Colon (tissue), 2 donors: ENCODE data around the gene LNX1.
"Not testable (repeated sequence)": the region's sequence is repeated elsewhere in the genome, so short reads cannot be mapped to it uniquely, and the experiment has no call there.

Experiments
- FAIRE-seq: peaks from 2 replicates; lab custom pipeline; 2012; peaks lifted over from hg19 to GRCh38; lab: Jason Lieb, UNC
- donor health status: control.
- donor health status: control.

Gene LNX1

GRCh38 chr4:53463340-53463739 lies 127.9 kb downstream of the LNX1 start:
- no peak for FAIRE-seq

- FAIRE-seq: no peak
These were observed 130.0 kb downstream of the LNX1 start for GRCh38 chr4:53461244-53461643.

DNA sequence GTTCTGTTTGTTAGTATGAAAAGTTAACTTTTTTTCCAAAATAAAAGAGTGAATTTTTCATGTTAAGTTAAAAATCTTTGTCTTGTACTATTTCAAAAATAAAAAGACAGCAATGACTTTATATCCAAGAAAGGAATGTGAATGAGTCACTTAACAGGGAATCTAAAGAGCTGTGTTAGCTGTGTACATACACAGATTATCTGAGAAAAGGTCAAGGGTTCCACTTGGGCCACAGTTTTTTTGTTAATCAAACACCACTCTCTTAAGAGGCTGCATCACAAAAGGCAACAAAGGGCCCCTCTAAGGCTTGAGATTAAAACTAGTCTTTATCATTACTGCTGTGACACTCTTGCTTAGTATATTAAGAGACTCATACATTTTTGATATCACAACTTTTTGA lies 131.7 kb downstream of the LNX1 start:
- no peak for FAIRE-seq

DNA sequence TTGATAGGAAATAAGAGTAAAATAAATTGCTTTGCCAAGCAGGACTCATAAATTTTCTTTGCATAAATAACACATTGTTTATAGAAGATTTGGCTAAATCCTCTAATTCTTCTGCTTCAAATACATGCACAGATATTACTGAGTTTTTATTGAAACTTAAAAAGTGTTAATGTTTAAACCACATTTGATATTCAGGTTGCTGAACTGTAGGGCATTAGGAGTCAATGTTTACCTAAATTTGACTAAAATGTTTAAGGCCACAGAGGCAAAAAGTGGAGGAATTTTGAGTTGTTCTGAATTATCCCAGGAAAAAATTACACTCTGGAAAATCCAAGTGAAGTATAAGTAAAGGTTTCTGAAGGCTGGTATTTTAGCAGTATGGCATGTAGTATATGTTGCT lies 135.1 kb downstream of the LNX1 start:
- no peak for FAIRE-seq

GRCh38 chr4:53455766-53456165 lies 135.5 kb downstream of the LNX1 start:
- no peak for FAIRE-seq

DNA sequence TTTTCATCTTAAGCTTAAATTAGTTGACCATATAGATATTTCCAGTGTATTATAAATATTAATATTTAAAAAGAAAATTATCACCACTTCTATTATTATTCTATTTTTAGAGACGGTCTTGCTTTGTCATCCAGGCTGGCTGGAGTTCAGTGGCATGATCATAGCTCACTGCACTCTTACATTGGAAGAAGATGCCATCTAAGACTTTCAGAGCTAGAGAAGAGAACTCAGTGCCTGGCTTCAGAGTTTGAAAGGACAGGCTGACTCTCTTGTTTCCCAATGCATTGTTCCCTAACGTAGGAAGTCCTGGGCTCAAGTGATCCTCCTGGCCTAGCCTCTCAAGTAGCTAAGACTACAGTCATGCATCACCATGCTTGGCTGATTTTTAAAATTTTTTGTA lies 137.9 kb downstream of the LNX1 start:
- FAIRE-seq: no peak

DNA sequence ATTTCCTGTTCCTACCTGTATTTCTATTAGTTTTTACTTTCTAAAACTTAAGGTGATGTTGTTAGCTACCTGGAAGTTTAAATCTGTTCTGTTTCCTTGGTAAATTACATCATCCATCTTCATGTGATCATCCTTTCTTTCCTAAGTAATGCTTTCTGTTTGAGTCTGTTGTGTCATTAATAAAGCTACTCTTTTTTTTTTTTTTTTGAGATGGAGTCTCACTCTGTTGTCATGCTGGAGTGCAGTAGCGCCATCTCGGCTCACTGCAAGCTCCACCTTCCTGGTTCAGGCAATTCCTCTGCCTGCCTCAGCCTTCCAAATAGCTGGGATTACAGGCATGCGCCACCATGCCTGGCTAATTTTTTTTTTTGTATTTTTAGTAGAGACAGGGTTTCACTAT lies 140.5 kb downstream of the LNX1 start:
- FAIRE-seq: no peak

GRCh38 chr4:53444954-53445353 lies 146.3 kb downstream of the LNX1 start:
- FAIRE-seq: no peak

- FAIRE-seq: no peak
These were observed 149.7 kb downstream of the LNX1 start for GRCh38 chr4:53441564-53441963.

DNA sequence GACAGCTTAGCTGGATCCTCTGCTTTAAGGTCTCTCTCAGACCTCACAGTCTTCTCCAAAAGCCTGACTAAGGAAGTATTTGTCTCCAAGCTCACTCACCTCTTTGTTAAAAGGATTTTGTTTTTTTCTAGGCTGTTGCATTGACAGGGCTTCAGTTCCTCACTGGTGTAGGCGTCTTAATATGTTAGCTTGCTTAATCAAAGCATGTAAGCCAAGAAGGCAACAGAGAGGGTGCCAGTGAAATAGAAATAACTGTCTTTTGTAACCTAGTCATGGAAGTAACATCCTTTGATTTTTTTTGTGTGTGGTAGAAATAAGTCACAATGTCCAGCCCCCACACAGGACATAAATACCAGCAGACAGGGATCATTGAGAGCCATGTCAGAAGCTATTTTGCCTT lies 155.0 kb downstream of the LNX1 start:
- FAIRE-seq: no peak

- FAIRE-seq: no peak
These were observed 158.5 kb downstream of the LNX1 start for GRCh38 chr4:53432528-53433424.

DNA sequence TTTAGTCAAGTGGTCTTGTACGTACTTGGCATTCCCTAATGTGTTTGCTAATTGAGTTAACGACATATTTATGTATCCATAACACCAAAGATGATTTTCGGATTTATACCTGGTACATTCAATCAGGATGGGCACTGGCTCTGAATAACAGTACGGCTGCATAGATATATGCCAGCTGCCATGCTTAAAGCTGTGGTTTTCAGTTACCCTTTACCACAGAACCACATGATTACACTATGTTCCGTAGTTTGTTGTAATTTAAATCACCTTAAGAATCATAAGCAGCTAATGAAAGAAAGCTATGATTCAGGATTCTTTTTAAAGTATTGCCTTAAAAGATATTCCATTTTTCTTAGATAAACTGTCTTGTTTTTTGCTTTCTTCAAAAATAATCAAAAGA lies 160.2 kb downstream of the LNX1 start:
- no peak for FAIRE-seq

DNA sequence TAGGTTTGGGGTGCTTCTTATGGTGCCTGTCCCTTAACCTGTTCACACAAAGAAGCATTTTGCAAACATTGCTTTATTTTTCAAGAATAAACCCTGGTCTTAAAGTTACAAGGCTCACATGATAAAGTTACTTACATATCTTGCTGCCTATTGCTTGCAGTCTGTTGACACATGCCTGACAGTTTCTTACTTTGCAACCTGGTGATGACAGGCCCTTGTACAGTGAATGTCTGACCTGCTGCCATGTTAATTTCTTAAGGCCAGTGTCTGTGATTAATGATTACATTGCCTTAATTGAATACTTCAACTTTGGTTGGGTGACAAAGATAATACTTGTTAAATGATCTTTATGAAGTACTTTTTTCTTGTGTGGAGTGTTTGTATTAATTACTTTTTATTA lies 163.9 kb downstream of the LNX1 start:
- no peak for FAIRE-seq

- no peak for FAIRE-seq
These were observed 167.0 kb downstream of the LNX1 start for GRCh38 chr4:53424280-53424679.

GRCh38 chr4:53422367-53422766 lies 168.9 kb downstream of the LNX1 start:
- FAIRE-seq: no peak

DNA sequence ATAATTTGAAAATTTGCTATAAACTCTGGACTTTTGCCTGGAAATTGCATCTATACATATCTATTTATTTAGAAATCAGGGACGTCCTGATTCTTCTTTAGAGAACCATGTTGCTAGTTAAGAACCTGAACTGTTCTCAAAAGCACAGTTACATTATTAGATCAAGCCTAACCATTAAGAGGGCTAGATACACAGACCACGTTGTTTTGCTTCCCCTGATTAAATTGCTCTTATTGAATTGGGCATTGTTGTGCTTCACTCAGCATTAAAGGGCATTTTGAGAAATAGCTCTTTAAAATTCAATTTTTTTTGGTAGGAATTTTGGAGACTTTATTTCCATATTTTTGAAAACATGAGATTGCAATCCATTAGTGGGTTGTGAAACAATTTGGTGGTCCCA lies 169.5 kb downstream of the LNX1 start:
- no peak for FAIRE-seq

GRCh38 chr4:53419208-53419607 lies 172.1 kb downstream of the LNX1 start:
- no peak for FAIRE-seq

DNA sequence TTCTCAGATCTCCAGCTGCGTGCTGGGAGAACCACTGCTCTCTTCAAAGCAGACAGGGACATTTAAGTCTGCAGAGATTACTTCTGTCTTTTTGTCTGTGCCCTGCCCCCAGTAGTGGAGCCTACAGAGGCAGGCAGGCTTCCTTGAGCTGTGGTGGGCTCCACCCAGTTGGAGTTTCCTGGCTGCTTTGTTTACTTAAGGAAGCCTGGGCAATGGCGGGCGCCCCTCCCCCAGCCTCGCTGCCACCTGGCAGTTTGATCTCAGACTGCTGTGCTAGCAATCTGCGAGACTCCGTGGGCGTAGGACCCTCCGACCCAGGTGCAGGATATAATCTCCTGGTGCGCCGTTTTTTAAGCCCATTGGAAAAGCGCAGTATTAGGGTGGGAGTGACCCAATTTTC lies 181.8 kb downstream of the LNX1 start:
- FAIRE-seq: not testable (repeated sequence)
